GM23248 (cell line): Measurements from ENCODE around the gene RNF151.

Source experiments
- EZH2 ChIP-seq: fragments of 200-600 bp; sonication (generic); IDR thresholded peaks from 2 replicates; pipeline ENCODE4 v1.6.1; 2018; ENCODE audit warnings: antibody characterized with exemption, mild to moderate bottlenecking; ENCODE audit not compliant: insufficient read depth, poor library complexity, severe bottlenecking
- EZH2phosphoT487 ChIP-seq: fragments of 200-600 bp; sonication (generic); IDR thresholded peaks from 2 replicates; pipeline ENCODE4 v1.6.1; 2018; ENCODE audit warnings: antibody characterized with exemption, moderate library complexity, mild to moderate bottlenecking, low read depth; ENCODE audit not compliant: insufficient read depth

DNA sequence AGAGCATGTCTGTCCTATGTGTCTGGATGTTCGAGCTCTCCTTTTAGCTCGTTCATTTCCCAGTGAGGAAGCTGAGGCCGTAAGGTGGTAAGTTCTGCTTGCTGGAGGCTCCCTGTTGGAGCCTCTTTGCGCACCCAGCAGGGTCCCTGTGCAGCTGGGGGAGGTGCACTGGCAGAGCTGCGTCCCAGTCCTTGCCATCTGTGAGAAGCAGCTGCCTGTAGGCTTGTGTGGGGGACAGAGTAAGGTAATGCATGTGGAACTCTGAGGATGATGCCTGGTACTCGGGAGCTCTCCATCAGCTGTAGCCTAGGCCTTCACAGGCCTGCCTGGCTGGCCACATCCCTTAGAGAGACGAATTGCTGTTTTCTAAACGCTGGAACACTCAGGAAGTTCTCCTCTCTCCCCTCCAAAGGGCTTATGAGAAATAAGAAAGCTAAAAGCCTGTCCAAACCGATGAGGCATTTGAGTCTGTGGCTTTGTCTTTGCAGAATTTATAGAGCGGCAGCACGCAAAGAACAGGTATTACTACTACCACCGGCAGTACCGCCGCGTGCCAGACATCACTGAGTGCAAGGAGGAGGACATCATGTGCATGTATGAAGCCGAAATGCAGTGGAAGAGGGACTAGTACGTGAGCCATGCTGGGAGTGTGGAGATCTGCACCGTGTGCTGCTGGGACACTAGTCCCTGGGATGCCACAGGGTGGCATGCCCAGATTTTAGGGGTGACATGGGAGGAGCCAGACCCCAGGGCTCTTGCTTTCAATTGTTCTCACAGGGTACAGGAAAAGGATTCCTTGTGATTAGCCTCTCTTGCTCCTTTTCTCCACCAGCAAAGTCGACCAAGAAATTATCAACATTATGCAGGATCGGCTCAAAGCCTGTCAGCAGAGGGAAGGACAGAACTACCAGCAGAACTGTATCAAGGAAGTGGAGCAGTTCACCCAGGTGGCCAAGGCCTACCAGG, 5.7 kb upstream of the RNF151 start:
- TF ChIP-seq EZH2 = no peak
- no peak for TF ChIP-seq EZH2phosphoT487
